ENCODE results near the gene CFAP58. TPM values are rescaled to one million over a fixed set of nuclear protein-coding genes. Genes with fewer than 3 reads are reported as not detected.

Gene CFAP58
- total and polyA plus RNA-seq, 5 donors from 2014 or later: 0.51 TPM; not detected in 4

DNA sequence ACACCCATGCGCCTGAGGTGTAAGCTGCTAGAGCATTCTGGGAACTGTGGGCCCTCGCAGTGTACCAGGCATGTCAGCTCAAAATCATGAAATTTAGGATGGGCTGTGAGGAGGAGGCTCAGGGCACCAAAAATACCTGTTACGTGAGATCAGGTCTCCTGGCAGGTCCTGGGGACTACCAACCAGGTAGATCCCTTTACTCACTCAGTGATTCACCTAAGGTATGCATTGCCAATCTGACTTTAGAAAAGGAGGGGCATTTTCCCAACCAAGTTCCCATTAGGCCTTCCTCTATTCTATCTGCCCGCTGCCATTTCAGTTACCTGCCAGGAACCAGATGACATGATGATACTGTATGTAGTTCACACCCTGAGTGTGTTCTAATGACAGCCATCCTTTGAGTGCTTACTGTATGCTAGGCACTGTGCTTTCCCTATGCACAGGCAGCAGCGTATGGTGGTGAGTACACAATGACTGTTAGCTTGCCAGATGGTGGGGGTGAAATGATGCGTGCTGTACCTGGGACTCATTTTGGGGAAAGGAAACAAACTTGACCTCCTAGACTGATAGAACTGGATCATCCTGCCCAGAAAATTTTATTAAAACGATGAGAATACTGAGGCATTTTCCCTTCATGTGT is 62.0 kb downstream of the CFAP58 start:
- Mint-ChIP-seq H3K36me3 (no peaks in the 10 kb centered on the region), H3K27ac (no peak overlapping the region), H3K4me3 (no peak overlapping the region), H3K27me3 (peaks cover 19% of the 10 kb centered on the region), H3K4me1 (no peaks in the 10 kb centered on the region), H3K9me3 (peaks cover 0 to 2% (median 0%) of the 10 kb centered on the region in 7 donors)
- Histone ChIP-seq H3K36me3 (ENCODE audit: control insufficient read depth, insufficient read depth, low read length) (no peaks in the 10 kb centered on the region), H3K9me3 (ENCODE audit: control insufficient read depth in 2 of 2, low read length in 2 of 2) (no peaks in the 10 kb centered on the region), H3K27ac (ENCODE audit: insufficient read depth, low read length, poor library complexity, severe bottlenecking) (no peak overlapping the region), H3K4me1 (ENCODE audit: control insufficient read depth, insufficient read depth, low read length, poor library complexity, severe bottlenecking) (no peaks in the 10 kb centered on the region), H3K4me3 (ENCODE audit: low read depth, low read length) (no peak overlapping the region), H3K27me3 (ENCODE audit: control insufficient read depth, insufficient read depth, low read length) (peaks cover 8% of the 10 kb centered on the region)
- ATAC-seq (ENCODE audit: low read depth in 2 of 2): no peak
- no peak for DNase-seq

DNA sequence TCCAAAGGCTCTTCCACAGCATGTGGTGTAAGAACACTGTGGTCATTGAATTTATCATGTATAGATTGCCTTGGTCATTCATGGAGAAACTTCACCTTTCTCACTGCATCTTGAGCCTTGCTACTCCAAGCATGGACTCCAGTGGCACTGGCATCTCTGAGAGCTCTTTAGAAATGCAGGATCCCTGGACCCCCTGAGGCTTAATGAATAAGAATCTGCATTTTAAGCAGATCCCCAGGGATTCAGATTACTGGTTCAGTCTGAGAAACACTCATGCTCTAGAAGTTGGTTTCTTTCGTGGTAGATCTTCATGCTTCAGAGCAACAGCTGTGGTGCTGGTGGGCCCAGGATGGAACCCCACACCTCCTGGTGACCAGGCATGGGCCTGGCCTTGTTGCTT is 63.2 kb downstream of the CFAP58 start:
- Histone ChIP-seq H3K27ac (ENCODE audit: insufficient read depth, low read length, poor library complexity, severe bottlenecking) (no peak overlapping the region), H3K9me3 (ENCODE audit: control insufficient read depth in 2 of 2, low read length in 2 of 2) (no peaks in the 10 kb centered on the region), H3K4me1 (ENCODE audit: control insufficient read depth, insufficient read depth, low read length, poor library complexity, severe bottlenecking) (no peaks in the 10 kb centered on the region), H3K27me3 (ENCODE audit: control insufficient read depth, insufficient read depth, low read length) (peaks cover 4% of the 10 kb centered on the region), H3K36me3 (ENCODE audit: control insufficient read depth, insufficient read depth, low read length) (no peaks in the 10 kb centered on the region), H3K4me3 (ENCODE audit: low read depth, low read length) (no peak overlapping the region)
- H3K36me3 Mint-ChIP-seq: no peaks in the 10 kb centered on the region
- DNase-seq: no peak
- H3K4me3 Mint-ChIP-seq: no peak overlapping the region
- no peaks in the 10 kb centered on the region for H3K4me1 Mint-ChIP-seq
- H3K27me3 Mint-ChIP-seq: peaks cover 14% of the 10 kb centered on the region
- H3K27ac Mint-ChIP-seq: peak overlapping the region in 1 of 3 donors; percentile 6
- H3K9me3 Mint-ChIP-seq: peaks cover 0 to 2% (median 0%) of the 10 kb centered on the region in 7 donors
- no peak for ATAC-seq (ENCODE audit: low read depth in 2 of 2)

DNA sequence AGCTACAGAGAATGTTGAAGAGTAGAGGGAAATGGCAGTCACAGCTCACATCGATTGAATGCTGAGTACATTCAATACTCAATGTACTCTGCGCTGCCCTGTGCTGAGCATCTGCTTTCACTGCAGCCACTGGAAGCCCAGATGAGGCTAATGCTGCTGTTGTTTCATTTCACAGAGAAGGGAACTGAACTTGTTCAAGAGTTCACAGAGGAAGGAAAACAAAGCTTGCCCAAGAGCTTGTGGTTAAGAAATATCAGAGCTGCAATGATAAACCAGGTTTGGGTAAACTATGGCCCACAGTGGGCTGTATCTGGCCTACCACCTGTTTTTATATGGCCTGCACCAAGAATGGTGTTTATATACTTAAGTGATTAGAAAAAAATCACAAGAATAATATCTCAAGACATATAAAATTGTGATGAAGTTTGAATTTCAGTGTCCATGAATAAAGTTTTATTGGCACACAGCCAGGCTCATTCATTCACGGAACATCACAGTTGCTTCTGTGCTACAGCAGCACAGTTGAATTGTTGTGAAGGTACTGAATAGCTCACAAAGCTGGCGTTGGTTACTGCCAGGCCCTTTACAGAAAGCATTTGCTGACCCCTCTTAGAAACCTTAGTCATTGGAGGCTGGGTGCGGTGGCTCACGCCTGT is 64.1 kb downstream of the CFAP58 start:
- Mint-ChIP-seq H3K36me3 (no peaks in the 10 kb centered on the region), H3K4me3 (no peak overlapping the region), H3K9me3 (peaks cover 0 to 2% (median 0%) of the 10 kb centered on the region in 7 donors), H3K4me1 (no peaks in the 10 kb centered on the region), H3K27ac (no peak overlapping the region), H3K27me3 (peaks cover 14% of the 10 kb centered on the region)
- H3K27ac ChIP-seq (ENCODE audit: insufficient read depth, low read length, poor library complexity, severe bottlenecking): no peak overlapping the region
- H3K27me3 ChIP-seq (ENCODE audit: control insufficient read depth, insufficient read depth, low read length): peaks cover 4% of the 10 kb centered on the region
- no peak overlapping the region for H3K4me3 ChIP-seq (ENCODE audit: low read depth, low read length)
- DNase-seq: no peak
- no peaks in the 10 kb centered on the region for H3K9me3 ChIP-seq (ENCODE audit: control insufficient read depth in 2 of 2, low read length in 2 of 2)
- H3K36me3 ChIP-seq (ENCODE audit: control insufficient read depth, insufficient read depth, low read length): no peaks in the 10 kb centered on the region
- H3K4me1 ChIP-seq (ENCODE audit: control insufficient read depth, insufficient read depth, low read length, poor library complexity, severe bottlenecking): no peaks in the 10 kb centered on the region
- no peak for ATAC-seq (ENCODE audit: low read depth in 2 of 2)

DNA sequence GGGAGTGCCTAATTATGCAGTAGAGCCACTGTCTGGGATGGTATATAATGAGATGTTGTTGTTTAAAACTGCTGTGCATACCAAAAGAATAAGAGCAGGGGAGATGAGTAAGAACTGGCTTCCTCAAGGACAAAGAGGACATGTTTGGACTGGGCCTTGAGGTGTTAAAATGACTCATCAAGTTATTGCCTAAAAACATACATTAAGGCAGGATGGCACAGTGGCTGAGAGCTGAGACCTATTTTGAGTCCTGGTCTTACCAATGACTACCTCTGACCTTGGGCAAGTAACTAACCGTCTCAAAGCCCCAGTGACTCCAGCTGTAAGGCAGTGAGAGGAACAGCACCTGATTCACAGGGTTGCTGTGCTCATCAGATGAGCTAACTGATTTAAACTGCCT is 71.1 kb downstream of the CFAP58 start:
- Histone ChIP-seq H3K4me1 (ENCODE audit: control insufficient read depth, insufficient read depth, low read length, poor library complexity, severe bottlenecking) (no peaks in the 10 kb centered on the region), H3K9me3 (ENCODE audit: control insufficient read depth in 2 of 2, low read length in 2 of 2) (no peaks in the 10 kb centered on the region), H3K4me3 (ENCODE audit: low read depth, low read length) (no peak overlapping the region), H3K27ac (ENCODE audit: insufficient read depth, low read length, poor library complexity, severe bottlenecking) (no peak overlapping the region), H3K36me3 (ENCODE audit: control insufficient read depth, insufficient read depth, low read length) (no peaks in the 10 kb centered on the region), H3K27me3 (ENCODE audit: control insufficient read depth, insufficient read depth, low read length) (peaks cover 6% of the 10 kb centered on the region)
- Mint-ChIP-seq H3K9me3 (no peaks in the 10 kb centered on the region), H3K27me3 (no peaks in the 10 kb centered on the region), H3K27ac (no peak overlapping the region), H3K4me3 (no peak overlapping the region), H3K36me3 (no peaks in the 10 kb centered on the region), H3K4me1 (peaks cover 0 to 10% (median 0%) of the 10 kb centered on the region in 4 donors)
- DNase-seq (peak in 1 of 3 donors; percentile 50), ATAC-seq (ENCODE audit: low read depth in 2 of 2) (no peak)

DNA sequence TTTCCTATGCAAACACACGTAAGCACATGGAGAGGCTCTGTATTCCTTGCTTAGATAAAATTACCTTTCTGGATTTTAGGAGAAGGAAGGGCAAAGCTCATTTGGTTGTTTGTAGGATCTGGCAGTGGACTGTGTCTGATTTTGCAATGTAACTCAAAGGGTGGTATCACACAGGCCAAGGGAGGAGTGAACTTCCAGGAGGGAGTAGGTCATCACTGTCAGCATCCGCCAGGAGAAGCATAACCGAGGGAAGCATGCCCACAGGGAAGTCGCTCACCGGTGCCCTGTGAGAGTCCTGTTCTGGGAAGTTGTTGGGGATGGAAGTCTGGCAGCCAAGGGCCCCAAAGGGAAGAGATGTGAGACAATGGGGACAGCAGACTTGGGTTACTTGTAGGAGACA is 74.4 kb downstream of the CFAP58 start:
- H3K9me3 Mint-ChIP-seq: no peaks in the 10 kb centered on the region
- DNase-seq (no peak), ATAC-seq (ENCODE audit: low read depth in 2 of 2) (no peak)
- H3K36me3 ChIP-seq (ENCODE audit: control insufficient read depth, insufficient read depth, low read length): no peaks in the 10 kb centered on the region
- peaks cover 8% of the 10 kb centered on the region for H3K27me3 ChIP-seq (ENCODE audit: control insufficient read depth, insufficient read depth, low read length)
- H3K9me3 ChIP-seq (ENCODE audit: control insufficient read depth in 2 of 2, low read length in 2 of 2): no peaks in the 10 kb centered on the region
- no peak overlapping the region for H3K4me3 Mint-ChIP-seq
- H3K27ac Mint-ChIP-seq: no peak overlapping the region
- no peak overlapping the region for H3K27ac ChIP-seq (ENCODE audit: insufficient read depth, low read length, poor library complexity, severe bottlenecking)
- H3K4me1 ChIP-seq (ENCODE audit: control insufficient read depth, insufficient read depth, low read length, poor library complexity, severe bottlenecking): no peaks in the 10 kb centered on the region
- peaks cover 0 to 10% (median 0%) of the 10 kb centered on the region in 4 donors for H3K4me1 Mint-ChIP-seq
- no peak overlapping the region for H3K4me3 ChIP-seq (ENCODE audit: low read depth, low read length)
- peaks cover 12% of the 10 kb centered on the region for H3K27me3 Mint-ChIP-seq
- H3K36me3 Mint-ChIP-seq: no peaks in the 10 kb centered on the region

DNA sequence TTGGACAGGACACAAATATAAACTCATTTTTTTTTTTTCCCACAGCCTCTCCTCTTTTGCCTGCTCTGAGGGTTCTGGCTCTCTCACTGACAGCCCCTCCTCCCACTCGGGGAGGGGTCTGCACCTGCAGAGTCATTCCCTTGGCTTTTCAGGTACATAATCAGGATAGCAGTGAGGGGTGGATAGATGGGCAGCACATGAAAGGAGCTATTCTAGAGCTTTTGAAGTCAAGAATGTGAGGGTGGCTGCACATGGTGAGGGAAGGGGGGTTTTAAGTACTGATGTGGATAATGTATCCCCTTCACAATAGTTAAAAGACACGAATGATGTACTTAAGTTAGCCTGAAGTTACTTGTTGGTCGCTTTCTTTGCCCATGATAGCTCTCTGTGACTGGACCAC is 76.2 kb downstream of the CFAP58 start:
- Histone ChIP-seq H3K4me3 (ENCODE audit: low read depth, low read length) (no peak overlapping the region), H3K4me1 (ENCODE audit: control insufficient read depth, insufficient read depth, low read length, poor library complexity, severe bottlenecking) (no peaks in the 10 kb centered on the region), H3K36me3 (ENCODE audit: control insufficient read depth, insufficient read depth, low read length) (no peaks in the 10 kb centered on the region), H3K27ac (ENCODE audit: insufficient read depth, low read length, poor library complexity, severe bottlenecking) (no peak overlapping the region), H3K27me3 (ENCODE audit: control insufficient read depth, insufficient read depth, low read length) (peaks cover 13% of the 10 kb centered on the region), H3K9me3 (ENCODE audit: control insufficient read depth in 2 of 2, low read length in 2 of 2) (no peaks in the 10 kb centered on the region)
- no peak for DNase-seq
- Mint-ChIP-seq H3K27ac (no peak overlapping the region), H3K9me3 (peaks cover 0 to 1% (median 0%) of the 10 kb centered on the region in 7 donors), H3K4me3 (no peak overlapping the region), H3K27me3 (peaks cover 23% of the 10 kb centered on the region), H3K36me3 (no peaks in the 10 kb centered on the region), H3K4me1 (peaks cover 0 to 2% (median 0%) of the 10 kb centered on the region in 4 donors)
- ATAC-seq (ENCODE audit: low read depth in 2 of 2): no peak

DNA sequence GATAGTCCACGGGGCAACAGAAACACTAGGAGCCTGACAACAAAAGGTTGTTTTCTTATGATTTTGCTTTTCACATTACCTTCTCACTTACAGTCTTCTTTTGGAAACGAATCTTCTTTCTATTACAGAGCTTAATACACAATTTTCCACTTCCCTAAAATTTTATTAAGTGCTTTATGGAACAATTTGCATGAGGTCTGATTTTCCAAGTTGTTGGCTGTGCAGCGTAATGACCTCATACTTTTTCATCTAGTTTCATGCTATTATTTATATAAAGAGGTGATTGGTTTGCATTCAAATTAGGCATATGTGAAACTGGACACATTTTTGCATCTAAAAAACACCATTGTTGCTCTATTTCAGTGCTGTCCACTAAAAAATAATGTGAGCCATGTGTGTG is 76.7 kb downstream of the CFAP58 start:
- Mint-ChIP-seq H3K9me3 (peaks cover 0 to 1% (median 0%) of the 10 kb centered on the region in 7 donors), H3K4me1 (no peaks in the 10 kb centered on the region), H3K36me3 (no peaks in the 10 kb centered on the region), H3K27me3 (peaks cover 28% of the 10 kb centered on the region), H3K4me3 (no peak overlapping the region), H3K27ac (no peak overlapping the region)
- Histone ChIP-seq H3K27me3 (ENCODE audit: control insufficient read depth, insufficient read depth, low read length) (peaks cover 14% of the 10 kb centered on the region), H3K4me1 (ENCODE audit: control insufficient read depth, insufficient read depth, low read length, poor library complexity, severe bottlenecking) (no peaks in the 10 kb centered on the region), H3K4me3 (ENCODE audit: low read depth, low read length) (no peak overlapping the region), H3K36me3 (ENCODE audit: control insufficient read depth, insufficient read depth, low read length) (no peaks in the 10 kb centered on the region), H3K9me3 (ENCODE audit: control insufficient read depth in 2 of 2, low read length in 2 of 2) (no peaks in the 10 kb centered on the region), H3K27ac (ENCODE audit: insufficient read depth, low read length, poor library complexity, severe bottlenecking) (no peak overlapping the region)
- DNase-seq (no peak), ATAC-seq (ENCODE audit: low read depth in 2 of 2) (no peak)

DNA sequence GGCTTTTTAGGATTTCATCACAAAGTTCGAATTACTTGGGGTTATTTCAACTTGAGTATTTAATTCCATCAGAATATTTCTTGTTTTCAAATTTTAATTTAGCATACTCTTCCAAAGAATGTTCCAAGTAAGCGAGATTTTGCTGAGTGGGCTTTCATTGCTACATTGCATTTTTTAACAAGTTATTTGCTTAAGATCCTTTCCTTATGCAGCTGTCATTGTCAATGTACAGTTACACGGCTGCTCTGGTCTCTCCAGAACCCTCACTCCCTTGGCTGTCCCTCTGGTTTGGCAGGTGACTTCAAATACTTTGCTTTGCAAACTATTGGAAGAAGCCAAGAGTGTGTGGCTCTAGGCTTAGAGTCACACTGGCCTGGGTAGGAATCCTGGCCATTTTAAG is 80.0 kb downstream of the CFAP58 start:
- Mint-ChIP-seq H3K36me3 (no peaks in the 10 kb centered on the region), H3K4me1 (no peaks in the 10 kb centered on the region), H3K4me3 (no peak overlapping the region), H3K27ac (no peak overlapping the region), H3K27me3 (peaks cover 36% of the 10 kb centered on the region), H3K9me3 (peaks cover 0 to 1% (median 0%) of the 10 kb centered on the region in 7 donors)
- ATAC-seq (ENCODE audit: low read depth in 2 of 2) (no peak), DNase-seq (no peak)
- Histone ChIP-seq H3K4me3 (ENCODE audit: low read depth, low read length) (no peak overlapping the region), H3K36me3 (ENCODE audit: control insufficient read depth, insufficient read depth, low read length) (no peaks in the 10 kb centered on the region), H3K27me3 (ENCODE audit: control insufficient read depth, insufficient read depth, low read length) (peaks cover 16% of the 10 kb centered on the region), H3K9me3 (ENCODE audit: control insufficient read depth in 2 of 2, low read length in 2 of 2) (no peaks in the 10 kb centered on the region), H3K27ac (ENCODE audit: insufficient read depth, low read length, poor library complexity, severe bottlenecking) (no peak overlapping the region), H3K4me1 (ENCODE audit: control insufficient read depth, insufficient read depth, low read length, poor library complexity, severe bottlenecking) (no peaks in the 10 kb centered on the region)

Measured in CD4-positive, CD25-positive, alpha-beta regulatory T cell (primary cell).